Mammary epithelial cell (primary cell): Measurements from ENCODE around the gene AHCYL1.

Experiments used
- CTCF ChIP-seq, 2 donors: IDR thresholded peaks in 1 of 2; conservative IDR thresholded peaks in 1 of 2; 2 replicates each; pipeline ENCODE4 v1.5.1; 2011 to 2012; ENCODE audit warnings: inconsistent platforms in 2 of 2, low read length in 2 of 2, mild to moderate bottlenecking in 2 of 2, control low read depth in 1 of 2, low read depth in 1 of 2; ENCODE audit not compliant: insufficient read depth in 1 of 2; ENCODE audit errors: extremely low read depth in 1 of 2
- EZH2 ChIP-seq: IDR thresholded peaks from 2 replicates; pipeline ENCODE4 v1.6.1; 2012; ENCODE audit warnings: low read length, inconsistent platforms, borderline replicate concordance

GRCh38 chr1:110038271-110038670 is 53.7 kb downstream of the AHCYL1 start:
- TF ChIP-seq CTCF (conservative IDR thresholded peaks at IDR 0.05 in 1 of 2, IDR thresholded peaks at IDR 0.05 in 1 of 2; ENCODE audit: extremely low read depth in 1 of 2, insufficient read depth in 1 of 2, low read depth in 1 of 2, low read length in 2 of 2) (no peak), EZH2 (no peak)
